Femur (tissue), 1 donor: ENCODE measurements around the gene MICALL2.

ENCODE experiments used
- DNase-seq: peaks from one replicate; pipeline ENCODE4 v3.0.0-alpha.2; 2017

The MICALL2 gene

GRCh38 chr7:1388703-1389335 lies 70.5 kb downstream of the MICALL2 start:
- no peak for DNase-seq

- no peak for DNase-seq
These were observed 71.1 kb downstream of the MICALL2 start for GRCh38 chr7:1388021-1388702.

- no peak for DNase-seq
These were observed 72.0 kb downstream of the MICALL2 start for GRCh38 chr7:1387261-1387660.

GRCh38 chr7:1386623-1387220 lies 72.5 kb downstream of the MICALL2 start:
- no peak for DNase-seq

GRCh38 chr7:1385809-1386622 lies 73.3 kb downstream of the MICALL2 start:
- DNase-seq: no peak

- DNase-seq: no peak
These were observed 74.0 kb downstream of the MICALL2 start for GRCh38 chr7:1385086-1385808.
